HEK293 (cell line): ENCODE data around the gene SPEG.

Experiments used
- CTCF ChIP-seq: fragments of 450-650 bp; formaldehyde crosslinking; IDR thresholded peaks from 2 replicates; pipeline ENCODE4 v1.5.1; 2016; ENCODE audit warnings: missing biosample characterization, missing genetic modification characterization
- KLF17 ChIP-seq: fragments of 450-650 bp; formaldehyde crosslinking; IDR thresholded peaks from 2 replicates; pipeline ENCODE4 v1.5.1; 2016; ENCODE audit warnings: missing biosample characterization, missing genetic modification characterization
- MYNN ChIP-seq: fragments of 450-650 bp; formaldehyde crosslinking; IDR thresholded peaks from 2 replicates; pipeline ENCODE4 v1.5.1; 2016; ENCODE audit warnings: missing biosample characterization, missing genetic modification characterization, borderline replicate concordance
- PRDM10 ChIP-seq: fragments of 450-650 bp; formaldehyde crosslinking; IDR thresholded peaks from 2 replicates; pipeline ENCODE4 v1.5.1; 2016; ENCODE audit warnings: missing biosample characterization, missing genetic modification characterization
- SETDB1 ChIP-seq: IDR thresholded peaks from one replicate; pipeline ENCODE4 v1.6.1; 2017; ENCODE audit warnings: mild to moderate bottlenecking, low read length, moderate library complexity, mixed read lengths; ENCODE audit not compliant: insufficient read length
- ZNF133 ChIP-seq: fragments of 450-650 bp; formaldehyde crosslinking; IDR thresholded peaks from 2 replicates; pipeline ENCODE4 v1.5.1; 2016; ENCODE audit warnings: missing biosample characterization, missing genetic modification characterization
- ZNF23 ChIP-seq: fragments of 450-650 bp; formaldehyde crosslinking; IDR thresholded peaks from 2 replicates; pipeline ENCODE4 v1.5.1; 2016; ENCODE audit warnings: missing biosample characterization, missing genetic modification characterization, borderline replicate concordance
- ZNF529 ChIP-seq: fragments of 450-650 bp; formaldehyde crosslinking; IDR thresholded peaks from 2 replicates; pipeline ENCODE4 v1.5.1; 2017; ENCODE audit warnings: missing genetic modification characterization, missing biosample characterization; ENCODE audit not compliant: insufficient replicate concordance

GRCh38 chr2:219514196-219514761 lies 79.6 kb downstream of the SPEG start, which contains the start of gene ASIC4:
- TF ChIP-seq SETDB1 (no peak), KLF17 (tag by site-specific recombination) (no peak), CTCF (tag by site-specific recombination) (no peak), PRDM10 (tag by site-specific recombination) (no peak), ZNF529 (no peak), ZNF133 (tag by site-specific recombination) (no peak), ZNF23 (no peak), MYNN (no peak)
